HG03060 (cell line): ENCODE measurements around the gene LOXL1.

Experiments
- ATAC-seq: cut with Tn5 transposase; IDR thresholded peaks from one replicate; pipeline ENCODE4 v1.9.1; 2021; ENCODE audit warnings: low read depth, moderate number of reproducible peaks; ENCODE audit not compliant: unreplicated experiment

The LOXL1 gene

DNA sequence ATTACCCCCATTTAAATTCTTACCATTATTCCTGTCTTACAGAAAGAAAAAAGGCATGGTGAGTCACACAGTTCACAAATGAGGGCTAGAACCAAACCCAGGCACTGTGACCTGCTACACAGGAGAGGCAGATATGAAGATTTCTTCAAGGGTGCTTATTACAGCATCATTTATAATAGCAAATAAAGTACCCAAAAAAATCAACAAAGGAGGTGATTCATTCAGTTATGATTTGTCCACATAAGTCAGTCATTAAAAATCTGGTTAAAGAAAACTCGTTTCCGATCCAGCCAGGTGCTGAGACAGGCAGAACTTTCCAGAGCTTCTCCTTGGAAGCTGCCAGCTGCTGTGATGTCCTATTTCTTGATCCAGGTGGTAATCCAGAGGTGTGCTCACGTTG lies 7.5 kb upstream of the LOXL1 start:
- no peak for ATAC-seq

DNA sequence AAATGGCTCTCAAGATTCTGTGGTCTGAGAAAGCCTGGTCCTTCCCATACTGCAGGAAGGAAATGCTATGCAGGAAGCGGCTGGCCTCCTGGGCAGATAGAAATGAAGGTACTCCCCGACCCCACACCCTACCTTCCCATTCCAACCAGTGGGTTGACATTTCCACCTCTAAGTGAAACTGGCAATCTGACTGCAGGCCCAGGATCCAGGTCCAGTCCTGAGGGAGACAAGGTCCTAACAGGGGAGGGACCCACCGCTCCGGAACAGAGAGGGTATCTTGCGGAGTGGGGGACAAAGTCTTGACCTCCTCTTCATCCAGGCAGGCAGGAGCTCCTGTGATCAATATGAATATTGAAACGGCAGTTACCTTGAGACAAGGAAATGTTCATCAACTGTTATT lies 6.6 kb upstream of the LOXL1 start:
- ATAC-seq, result no peak

DNA sequence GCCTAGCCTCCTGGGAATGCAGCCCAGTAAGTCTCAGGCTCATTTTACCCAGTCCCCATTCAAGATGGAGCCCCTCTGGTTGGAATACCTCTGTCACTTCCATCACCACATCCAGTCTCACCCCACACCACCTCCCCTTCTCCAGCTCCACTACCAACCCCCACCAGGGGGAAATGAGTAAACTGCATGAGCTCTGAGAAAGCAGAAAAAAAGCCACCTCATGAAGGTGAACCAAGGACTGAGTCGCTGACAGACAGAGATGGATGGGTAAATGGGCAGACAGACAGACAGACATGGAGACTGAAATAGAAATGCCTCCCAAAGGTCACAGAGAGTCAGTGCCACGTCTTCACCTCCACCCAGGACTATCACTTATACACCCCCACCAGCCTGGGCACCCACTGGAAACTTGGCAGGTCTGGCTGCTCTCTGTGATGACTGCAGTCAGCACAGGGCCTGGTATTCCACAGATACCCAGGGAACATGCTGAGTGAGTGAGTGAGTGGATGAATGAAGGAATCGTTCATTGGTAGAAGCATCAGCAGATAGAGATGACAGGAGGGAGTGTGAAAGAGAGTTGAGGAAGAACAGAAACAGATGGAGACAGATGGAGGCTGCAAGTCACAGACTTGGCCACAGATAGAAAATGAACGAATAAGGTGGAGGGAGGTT lies 4.9 kb upstream of the LOXL1 start:
- ATAC-seq, result no peak

DNA sequence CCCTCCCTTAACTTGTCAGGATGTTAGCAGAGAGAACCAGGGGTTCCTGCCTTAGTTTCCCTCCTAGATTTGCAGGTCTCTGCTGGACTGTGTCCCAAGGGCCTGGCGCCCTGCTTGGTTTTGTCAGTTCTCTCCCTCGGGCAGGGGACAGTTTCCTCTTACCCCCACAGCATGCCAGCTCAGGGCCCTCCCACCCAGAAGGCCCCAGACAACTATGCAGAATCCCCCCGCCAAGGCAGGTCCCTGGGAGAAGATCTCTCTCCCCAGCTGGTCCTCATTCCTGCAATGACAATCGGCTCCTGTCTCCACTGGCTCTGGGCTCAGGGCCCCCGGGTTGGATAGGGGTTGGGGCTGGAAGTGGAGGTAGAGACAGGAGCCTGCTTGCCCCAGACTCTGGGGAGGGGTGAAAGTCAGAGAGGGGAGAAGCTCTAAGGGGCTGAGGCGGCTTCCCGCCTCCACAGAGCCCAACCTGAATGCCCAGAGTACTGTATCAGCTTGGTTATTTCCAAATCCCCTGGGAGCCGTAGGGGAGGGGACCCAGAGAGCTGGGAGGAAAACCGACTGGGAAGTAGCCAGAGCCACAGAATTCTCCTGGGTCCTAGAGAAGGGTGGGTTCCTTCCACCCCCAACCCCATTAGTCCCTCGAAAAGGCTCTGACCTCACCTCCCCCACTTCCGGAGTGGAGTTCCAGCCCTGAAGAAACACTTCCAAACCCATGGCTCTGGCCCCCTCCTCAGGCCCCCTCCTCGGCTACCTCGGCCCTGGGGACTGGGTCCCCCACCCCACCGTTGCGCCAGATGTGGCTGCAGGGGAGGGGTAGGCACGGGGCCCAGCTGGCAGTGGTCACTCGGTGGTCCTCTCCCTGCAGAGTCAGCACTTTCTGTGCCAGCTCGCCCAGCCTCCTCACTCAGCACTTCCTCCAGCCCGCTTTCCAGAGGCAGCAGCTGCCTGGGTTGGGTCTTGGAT lies 3.8 kb upstream of the LOXL1 start:
- ATAC-seq, result no peak

DNA sequence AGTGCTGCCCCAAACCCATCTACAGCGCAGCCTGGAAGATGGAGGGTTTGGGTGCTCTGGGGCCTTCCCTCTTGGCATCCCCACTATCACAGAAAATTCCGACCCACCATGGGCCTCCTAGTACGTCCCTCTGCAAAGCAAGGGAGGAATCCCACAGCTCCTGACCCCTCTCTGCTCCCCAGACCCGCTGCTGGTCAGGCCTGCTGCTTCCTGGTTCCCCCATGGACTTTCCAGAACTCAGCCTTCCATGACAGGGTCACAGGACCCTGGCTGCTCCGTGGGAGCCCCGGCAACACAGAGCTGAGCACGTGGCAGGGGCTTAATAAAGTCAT lies 3.1 kb upstream of the LOXL1 start:
- ATAC-seq, result no peak

DNA sequence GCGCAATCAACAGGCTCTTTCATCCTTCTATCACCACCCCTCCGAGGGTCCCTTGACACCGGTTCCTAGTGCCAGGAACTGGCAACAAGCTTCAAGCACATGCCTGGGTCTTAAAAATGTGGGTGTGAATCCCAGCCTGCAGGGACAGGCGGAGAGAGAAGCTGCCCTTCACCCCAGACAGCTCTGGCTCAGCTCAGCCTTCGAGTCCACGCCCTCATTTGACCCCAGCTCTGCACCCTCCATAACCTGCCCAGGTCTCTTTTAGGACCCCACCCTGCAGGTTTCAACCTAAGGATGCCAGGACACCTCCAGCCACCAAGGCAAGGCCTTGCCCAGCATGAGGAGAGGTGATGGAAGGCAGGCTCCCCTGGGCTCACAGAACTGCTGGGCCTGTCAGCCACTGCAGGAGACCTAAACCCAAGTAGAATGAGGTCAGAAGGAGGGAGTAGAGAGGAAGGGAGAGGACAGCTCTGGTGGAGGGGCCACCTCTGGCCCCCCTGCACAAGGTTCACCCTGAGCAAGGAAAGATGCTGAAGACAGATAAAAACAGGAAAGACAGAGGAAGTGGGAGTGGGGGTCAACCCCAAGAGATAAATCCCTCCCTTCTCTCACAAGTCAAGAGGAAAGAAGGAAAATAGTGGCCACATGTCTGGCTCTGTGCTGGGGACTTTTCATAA lies 2.6 kb upstream of the LOXL1 start:
- ATAC-seq, result no peak

DNA sequence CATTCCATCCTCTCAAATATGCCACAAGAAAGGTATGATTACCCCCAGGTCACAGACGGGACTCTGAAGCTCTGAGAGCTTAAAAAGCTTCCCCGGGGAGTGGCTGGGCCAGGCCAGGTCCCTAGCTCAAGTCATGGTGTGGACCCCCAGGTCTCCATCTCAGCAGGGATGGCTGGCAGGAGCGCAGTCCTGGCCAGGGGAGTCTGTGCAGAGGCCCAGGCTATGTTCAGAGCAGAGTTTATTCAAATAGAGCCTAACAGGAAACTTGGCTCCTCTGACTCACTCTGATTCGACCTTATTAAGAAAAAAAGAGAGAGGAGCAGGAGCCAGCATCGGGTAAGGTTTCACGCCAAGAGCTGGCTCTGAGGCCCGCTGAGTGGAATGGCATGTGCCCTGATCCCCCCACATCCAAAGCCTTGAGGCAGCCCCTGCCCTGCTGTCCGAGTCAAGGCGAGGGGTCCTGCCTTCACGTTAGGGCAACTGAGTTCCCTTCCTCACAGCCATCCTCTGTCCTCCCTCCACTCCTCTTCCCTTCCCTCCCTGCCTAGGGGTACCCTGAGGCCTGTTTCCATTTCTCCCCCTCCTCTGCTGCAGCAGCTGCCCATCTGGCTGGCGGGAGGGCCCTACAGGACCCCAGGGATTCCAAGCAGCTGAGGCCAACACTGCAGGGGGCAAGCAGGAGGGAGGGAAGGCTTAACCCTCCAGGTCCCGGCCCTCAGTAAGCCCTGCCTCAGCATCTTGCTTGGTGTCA lies 1.9 kb upstream of the LOXL1 start:
- no peak for ATAC-seq

DNA sequence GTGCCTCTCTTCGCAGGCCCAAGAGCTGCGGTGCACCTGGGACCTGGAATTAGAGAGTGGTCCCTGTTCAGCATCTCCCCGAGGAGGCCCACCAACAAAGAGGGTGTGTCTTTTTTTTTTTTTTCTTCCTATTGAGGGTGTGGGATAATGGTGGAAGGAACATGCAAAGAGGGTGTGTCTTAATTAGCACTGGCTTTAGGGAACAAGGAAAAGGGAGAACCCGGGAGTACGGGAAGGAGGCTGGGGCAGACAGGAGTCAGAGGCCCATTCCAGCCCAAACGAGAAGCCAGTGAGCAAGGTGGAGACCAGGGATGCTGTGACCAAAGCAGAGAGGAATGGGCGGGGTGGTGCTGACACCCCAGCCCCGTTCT lies 429 bp upstream of the LOXL1 start:
- ATAC-seq, result no peak

DNA sequence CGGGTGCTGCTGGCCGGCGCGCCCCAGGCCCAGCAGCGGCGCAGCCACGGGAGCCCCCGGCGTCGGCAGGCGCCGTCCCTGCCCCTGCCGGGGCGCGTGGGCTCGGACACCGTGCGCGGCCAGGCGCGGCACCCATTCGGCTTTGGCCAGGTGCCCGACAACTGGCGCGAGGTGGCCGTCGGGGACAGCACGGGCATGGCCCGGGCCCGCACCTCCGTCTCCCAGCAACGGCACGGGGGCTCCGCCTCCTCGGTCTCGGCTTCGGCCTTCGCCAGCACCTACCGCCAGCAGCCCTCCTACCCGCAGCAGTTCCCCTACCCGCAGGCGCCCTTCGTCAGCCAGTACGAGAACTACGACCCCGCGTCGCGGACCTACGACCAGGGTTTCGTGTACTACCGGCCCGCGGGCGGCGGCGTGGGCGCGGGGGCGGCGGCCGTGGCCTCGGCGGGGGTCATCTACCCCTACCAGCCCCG lies 777 bp downstream of the LOXL1 start:
- ATAC-seq, result no peak

DNA sequence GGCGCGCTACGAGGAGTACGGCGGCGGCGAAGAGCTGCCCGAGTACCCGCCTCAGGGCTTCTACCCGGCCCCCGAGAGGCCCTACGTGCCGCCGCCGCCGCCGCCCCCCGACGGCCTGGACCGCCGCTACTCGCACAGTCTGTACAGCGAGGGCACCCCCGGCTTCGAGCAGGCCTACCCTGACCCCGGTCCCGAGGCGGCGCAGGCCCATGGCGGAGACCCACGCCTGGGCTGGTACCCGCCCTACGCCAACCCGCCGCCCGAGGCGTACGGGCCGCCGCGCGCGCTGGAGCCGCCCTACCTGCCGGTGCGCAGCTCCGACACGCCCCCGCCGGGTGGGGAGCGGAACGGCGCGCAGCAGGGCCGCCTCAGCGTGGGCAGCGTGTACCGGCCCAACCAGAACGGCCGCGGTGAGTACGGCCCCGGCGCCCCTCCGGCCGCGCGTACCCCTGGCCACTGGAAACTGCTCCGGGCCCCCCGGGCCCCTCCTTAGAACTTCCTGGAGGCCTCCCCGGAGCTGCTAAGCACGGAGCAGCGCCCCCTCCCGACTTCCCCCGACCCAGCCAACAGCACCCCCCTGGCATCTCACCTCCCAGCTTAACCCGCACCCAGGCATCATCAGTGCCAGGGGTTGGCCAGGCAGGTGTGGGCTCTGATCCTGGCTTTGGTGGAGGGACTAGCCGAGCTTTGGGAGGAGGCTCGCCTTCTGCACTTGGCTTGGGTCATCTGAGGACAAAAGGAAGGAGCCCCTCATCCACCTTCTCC lies 1.4 kb downstream of the LOXL1 start:
- ATAC-seq, result no peak

DNA sequence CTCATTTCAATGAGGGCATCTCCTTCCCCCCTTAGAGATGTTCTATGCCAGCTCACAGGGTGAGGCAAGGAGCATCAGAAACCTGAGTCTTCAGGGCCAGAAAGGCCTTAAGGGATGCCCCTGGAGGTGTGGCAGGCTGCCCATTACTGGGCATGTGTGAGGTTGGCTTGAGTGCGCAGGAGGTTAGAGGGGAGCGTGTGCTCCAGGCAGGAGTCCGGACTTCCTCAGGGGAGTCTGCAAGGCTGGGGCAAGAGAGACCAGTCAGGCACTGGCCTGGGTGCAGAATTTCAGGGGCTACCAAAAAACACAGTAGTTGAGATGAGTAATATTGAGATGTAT lies 1.9 kb downstream of the LOXL1 start:
- ATAC-seq, result no peak

DNA sequence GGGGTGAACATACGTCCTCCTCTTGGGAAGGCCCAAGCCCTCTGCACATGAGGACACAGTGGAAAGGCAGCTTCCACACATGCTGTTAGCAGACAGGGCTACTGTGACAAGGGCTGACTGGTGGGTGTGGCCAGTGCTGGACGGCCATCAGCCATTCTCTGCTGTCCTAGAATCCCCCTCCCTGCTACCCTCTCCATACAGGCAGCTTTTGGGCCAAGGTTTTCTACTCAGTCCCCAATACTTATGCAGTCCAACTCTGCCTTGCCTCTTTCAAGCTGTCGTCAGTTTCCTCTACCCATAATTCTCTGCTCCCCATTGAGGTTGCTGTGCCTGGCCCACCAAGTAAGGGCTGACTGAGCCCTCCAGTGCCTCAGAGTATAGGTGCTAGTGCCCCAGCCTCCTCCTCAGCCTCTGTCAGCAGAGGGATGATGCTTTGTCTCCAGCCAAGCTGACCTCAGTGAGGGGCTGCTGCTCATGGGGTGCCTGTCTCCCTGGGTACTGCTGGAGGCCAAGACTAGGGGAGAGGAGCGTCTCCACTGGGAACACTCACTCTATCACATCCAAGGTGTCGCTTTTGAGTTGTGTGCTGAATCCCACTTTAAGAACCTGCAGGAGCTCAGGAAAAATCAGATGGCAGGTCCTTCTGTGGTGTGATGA lies 2.8 kb downstream of the LOXL1 start:
- ATAC-seq, result no peak

DNA sequence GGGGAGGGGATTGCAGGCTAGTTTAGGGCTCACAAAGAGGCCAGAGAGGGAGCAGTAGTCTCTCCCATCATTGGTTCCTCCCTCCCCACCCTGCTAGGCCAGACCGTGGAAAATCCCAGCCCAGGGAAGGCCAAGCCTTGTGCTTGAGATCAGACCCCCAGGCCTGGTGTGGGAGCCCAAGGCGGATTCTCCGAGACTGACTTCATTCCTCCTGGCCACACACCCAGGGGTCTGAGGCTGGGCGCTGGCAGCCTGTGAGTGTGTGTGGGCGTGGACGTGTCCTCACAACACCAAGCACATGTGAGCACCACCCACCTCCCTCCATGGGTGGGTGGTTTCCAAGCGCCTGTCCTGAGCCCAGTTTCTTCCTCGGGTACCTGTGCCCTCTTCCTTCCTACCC lies 4.1 kb downstream of the LOXL1 start:
- ATAC-seq, result no peak

DNA sequence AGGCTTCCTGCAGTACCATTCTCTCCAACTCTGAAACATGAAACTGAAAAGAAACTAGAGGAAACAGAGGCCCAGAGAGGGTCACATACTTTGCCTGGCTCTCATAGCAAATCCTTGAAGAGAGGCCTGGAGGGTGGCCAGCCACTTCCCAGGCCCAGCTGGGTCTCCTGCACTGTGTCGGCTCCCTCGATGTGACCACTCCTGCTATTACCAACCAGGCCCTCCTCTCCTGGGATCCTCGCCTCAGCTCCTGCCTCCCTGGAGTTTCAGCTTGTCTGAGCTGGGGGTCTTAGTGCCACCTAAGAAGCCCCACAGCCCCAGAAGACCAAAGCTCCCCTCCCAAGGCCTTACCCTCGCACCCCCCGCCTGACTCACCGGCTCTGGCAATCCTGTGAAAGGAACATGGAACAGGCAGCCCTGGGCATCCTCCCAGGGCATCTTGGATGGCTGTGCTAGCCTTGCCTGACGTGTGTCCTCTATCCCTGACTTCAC lies 4.6 kb downstream of the LOXL1 start:
- ATAC-seq, result no peak

DNA sequence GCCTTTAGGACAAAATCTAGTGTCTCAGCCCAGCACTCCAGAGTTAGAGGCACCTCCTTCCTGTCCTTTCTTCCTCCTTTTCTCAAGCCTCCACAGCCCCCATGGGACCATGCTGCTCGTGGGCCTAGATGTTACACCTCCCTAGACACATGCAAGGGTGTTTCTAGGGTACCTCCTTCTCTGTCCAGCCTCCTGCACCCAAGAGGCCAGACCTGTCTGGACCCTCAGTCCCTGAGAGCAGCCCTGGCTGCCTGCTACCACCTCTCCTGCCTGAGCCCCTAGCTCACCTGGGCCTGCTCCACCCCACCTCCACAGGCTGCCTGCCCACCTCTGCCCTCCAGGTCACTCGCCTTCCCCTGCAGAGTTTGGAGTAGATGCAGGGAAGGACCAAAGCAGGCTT lies 5.2 kb downstream of the LOXL1 start:
- ATAC-seq, result no peak

DNA sequence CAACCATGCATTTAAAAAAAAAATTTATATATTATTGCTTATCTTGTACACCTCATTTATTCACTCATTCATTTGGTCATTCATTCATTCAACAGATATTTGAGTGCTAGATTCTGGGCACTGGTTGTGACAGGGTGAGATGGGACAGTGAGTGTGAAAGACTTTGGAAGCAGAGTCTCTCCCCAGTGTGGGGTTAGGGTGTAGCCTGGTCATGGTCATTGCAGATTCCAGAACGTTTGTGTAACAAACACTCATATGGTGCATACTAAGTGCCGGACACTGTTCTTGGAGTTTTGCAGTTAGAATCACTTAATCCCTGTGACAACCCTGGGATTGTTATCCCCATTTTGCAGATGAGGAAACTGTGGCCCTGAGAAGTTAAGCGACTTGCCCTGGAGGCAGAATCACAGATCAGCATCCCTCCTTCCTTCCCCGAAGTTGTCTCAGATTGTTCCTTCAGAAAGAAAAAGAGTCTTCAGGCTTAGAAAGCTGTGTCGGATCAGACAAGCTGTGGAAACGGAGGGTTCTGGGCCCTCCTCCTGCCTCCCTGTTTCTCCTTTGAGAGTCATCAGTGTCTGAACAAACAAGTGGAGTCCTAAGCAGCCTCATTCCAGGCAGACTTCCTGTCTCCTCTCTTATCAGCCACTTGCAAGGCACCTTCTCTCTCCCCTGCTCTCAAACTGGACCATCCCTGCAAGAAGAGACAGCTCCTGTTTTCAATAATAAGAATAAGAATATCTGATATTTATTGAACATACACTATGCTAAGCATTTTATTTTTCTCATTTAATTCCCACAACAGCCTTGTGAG lies 6.3 kb downstream of the LOXL1 start:
- no peak for ATAC-seq

DNA sequence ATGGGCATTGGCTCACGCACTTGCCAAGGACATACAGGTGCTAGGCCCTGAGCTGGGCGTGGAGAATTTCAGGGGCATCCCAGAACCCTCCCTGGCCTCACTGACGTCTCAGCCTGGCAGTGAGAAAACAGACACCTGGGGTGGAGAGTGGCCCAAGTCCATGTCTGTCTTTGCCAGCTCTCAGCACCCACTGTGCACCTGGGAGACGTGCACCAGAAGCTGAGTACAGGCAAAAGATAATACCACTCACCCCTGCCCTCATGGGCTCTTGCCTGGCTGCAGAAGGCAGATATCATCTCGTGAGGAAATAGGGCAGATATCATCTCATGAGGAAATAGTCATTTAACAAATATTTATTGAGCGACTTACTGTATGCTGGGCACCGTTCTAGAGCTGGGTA lies 8.0 kb downstream of the LOXL1 start:
- ATAC-seq, result no peak

DNA sequence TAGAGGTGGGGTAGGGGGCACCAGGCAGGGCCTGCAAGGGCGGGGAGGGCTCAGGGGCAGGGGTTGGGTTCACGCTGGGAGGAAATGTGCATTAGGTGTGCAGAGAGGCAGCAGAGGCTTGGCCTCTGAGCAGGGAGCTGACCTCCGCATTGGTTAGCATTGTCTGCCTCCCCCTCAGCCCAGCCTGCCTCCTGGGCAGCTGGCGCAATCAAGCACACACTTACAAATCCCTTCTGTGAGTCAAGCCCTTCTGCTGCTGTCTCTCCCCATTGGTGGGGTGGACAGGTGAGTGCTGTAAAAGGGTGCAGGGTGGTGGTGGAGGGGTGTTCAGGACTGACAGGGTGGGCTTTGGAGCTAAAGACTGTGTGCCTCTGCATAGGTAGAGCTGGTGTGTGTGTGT lies 9.3 kb downstream of the LOXL1 start:
- ATAC-seq, result no peak

DNA sequence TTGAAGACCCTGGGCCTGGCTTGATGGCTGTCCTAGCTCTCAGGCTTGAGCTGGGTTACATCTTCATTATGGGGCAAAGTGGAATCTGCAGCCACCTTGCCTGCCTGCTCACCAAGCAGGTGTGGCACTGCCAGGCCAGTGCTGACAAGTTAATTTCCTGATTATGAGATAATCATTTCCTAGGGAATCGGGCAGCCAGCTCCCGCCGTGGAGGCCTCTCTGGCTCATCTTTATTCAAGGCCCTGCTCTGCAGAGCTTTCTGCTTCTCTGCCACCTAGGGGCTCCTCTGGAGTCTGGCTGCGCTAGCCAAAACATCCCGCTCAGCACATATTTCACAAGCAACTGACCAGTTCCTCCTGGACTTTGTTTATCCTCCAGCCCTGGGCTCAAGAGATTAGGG lies 9.9 kb downstream of the LOXL1 start:
- no peak for ATAC-seq
